ENCODE results near the gene CNOT4.

- TF ChIP-seq EZH2phosphoT487 (IDR thresholded peaks at IDR 0.05; ENCODE audit: low read depth) (no peak), CTCF (IDR thresholded peaks at IDR 0.05; ENCODE audit: low read depth, low read length) (no peak)
These were observed 8.5 kb downstream of the CNOT4 start for GRCh38 chr7:135501402-135501801.
